Thoracic aorta (tissue), 2 donors: ENCODE measurements around the gene NKAIN2. TPM values are rescaled to one million over a fixed set of nuclear protein-coding genes. Genes with fewer than 3 reads are reported as not detected.

Source experiments
- ATAC-seq: fragments of 150-250 bp; one replicate; pipeline ENCODE4 v1.8.0; 2017; ENCODE audit warnings: low read depth; ENCODE audit not compliant: insufficient number of reproducible peaks, low FRiP score
- DNase-seq: peaks from one replicate; pipeline ENCODE4 v3.0.0-alpha.2; 2020; ENCODE audit warnings: low spot score
- H3K27ac ChIP-seq, 2 donors: fragments of 200-600 bp; sonication (generic); 1 replicate in 1 of 2; 2 replicates in 1 of 2; pipeline ENCODE4 v1.5.1; 2016; ENCODE audit warnings: mild to moderate bottlenecking in 2 of 2, moderate library complexity in 2 of 2
- H3K27me3 ChIP-seq: fragments of 200-600 bp; sonication (generic); replicated peaks from 2 replicates; pipeline ENCODE4 v1.6.0; 2016; ENCODE audit warnings: mild to moderate bottlenecking; ENCODE audit not compliant: insufficient read depth
- H3K36me3 ChIP-seq: fragments of 200-600 bp; sonication (generic); one replicate; pipeline ENCODE4 v1.5.1; 2016
- H3K4me1 ChIP-seq, 2 donors: fragments of 200-600 bp; sonication (generic); 1 replicate in 1 of 2; 2 replicates in 1 of 2; pipeline versions ENCODE4 v1.5.1 to v1.6.0; 2016; ENCODE audit warnings: low read depth in 2 of 2, mild to moderate bottlenecking in 1 of 2; ENCODE audit not compliant: control insufficient read depth in 1 of 2
- H3K4me3 ChIP-seq: fragments of 200-600 bp; sonication (generic); 2 replicates; pipeline ENCODE4 v1.5.1; 2016; ENCODE audit warnings: mild to moderate bottlenecking
- H3K9me3 ChIP-seq: fragments of 200-600 bp; sonication (generic); 2 replicates; pipeline ENCODE4 v1.5.1; 2016
- total RNA-seq, 2 donors: library from RNA; depleted of rRNA; stranded (reverse); fragments of >200 nt; gene quantifications; one replicate each; pipeline versions ENCODE4 v1.1.0 to v1.2.3, GENCODE V29; 2016
- TF ChIP-seq, protein P1 (sequence below): fragments of 200-600 bp; sonication (generic); IDR thresholded peaks from one replicate; pipeline ENCODE4 v1.5.1; 2019; ENCODE audit warnings: antibody characterized with exemption

NKAIN2 gene
- total RNA-seq, 2 donors from 2014 or later = 0.28 TPM; not detected in 1

DNA sequence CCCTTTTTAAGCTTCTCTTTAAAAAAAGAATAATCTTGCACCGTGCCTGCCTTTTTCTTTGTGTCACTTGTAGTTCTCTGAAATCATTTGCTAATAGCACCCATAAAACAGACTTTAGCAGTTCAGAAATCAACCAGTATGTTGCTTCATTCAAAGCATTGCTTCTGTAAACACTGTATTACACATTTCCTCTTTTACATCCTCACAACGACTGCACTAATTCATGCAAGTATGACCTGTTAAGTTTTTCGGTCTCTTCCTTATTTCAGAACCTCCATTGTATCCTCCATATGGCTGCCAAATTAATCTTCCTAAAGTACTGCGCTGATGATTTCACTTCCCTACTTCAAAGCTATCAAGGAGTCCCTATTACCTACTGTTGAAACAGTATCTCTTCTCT, 1015.7 kb downstream of the NKAIN2 start:
- Histone ChIP-seq H3K4me3 (no peak overlapping the region), H3K36me3 (no peaks in the 10 kb centered on the region), H3K27me3 (no peaks in the 10 kb centered on the region), H3K27ac (no peak overlapping the region), H3K4me1 (no peaks in the 10 kb centered on the region), H3K9me3 (no peaks in the 10 kb centered on the region)
- TF ChIP-seq, protein P1, sequence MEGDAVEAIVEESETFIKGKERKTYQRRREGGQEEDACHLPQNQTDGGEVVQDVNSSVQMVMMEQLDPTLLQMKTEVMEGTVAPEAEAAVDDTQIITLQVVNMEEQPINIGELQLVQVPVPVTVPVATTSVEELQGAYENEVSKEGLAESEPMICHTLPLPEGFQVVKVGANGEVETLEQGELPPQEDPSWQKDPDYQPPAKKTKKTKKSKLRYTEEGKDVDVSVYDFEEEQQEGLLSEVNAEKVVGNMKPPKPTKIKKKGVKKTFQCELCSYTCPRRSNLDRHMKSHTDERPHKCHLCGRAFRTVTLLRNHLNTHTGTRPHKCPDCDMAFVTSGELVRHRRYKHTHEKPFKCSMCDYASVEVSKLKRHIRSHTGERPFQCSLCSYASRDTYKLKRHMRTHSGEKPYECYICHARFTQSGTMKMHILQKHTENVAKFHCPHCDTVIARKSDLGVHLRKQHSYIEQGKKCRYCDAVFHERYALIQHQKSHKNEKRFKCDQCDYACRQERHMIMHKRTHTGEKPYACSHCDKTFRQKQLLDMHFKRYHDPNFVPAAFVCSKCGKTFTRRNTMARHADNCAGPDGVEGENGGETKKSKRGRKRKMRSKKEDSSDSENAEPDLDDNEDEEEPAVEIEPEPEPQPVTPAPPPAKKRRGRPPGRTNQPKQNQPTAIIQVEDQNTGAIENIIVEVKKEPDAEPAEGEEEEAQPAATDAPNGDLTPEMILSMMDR = no peak
- no peak for DNase-seq
- no peak for ATAC-seq

DNA sequence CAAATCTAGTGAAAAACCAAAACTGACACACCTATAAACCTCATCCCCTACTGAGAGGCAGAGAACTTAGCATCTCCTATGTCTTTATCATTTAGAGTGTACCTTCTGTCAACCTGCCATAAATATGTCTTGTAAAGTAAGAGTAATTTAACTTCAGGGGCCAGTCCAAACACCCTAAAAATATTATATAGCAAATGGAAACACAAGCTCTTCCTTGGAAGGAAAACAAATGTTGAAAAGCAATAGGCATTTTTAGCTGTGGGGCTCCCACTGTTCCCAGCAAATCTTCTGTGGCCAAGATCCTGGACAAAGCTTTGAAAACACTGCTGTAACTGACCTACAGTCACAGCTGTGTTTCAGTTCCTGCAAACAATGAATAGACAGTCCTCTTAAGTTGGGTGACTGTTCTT, 1018.5 kb downstream of the NKAIN2 start:
- H3K4me3 ChIP-seq = no peak overlapping the region
- TF ChIP-seq, protein P1 = no peak
- H3K27ac ChIP-seq = no peak overlapping the region
- H3K36me3 ChIP-seq = no peaks in the 10 kb centered on the region
- DNase-seq (no peak), ATAC-seq (no peak)
- no peaks in the 10 kb centered on the region for H3K4me1 ChIP-seq
- H3K27me3 ChIP-seq = no peaks in the 10 kb centered on the region
- H3K9me3 ChIP-seq = no peaks in the 10 kb centered on the region

DNA sequence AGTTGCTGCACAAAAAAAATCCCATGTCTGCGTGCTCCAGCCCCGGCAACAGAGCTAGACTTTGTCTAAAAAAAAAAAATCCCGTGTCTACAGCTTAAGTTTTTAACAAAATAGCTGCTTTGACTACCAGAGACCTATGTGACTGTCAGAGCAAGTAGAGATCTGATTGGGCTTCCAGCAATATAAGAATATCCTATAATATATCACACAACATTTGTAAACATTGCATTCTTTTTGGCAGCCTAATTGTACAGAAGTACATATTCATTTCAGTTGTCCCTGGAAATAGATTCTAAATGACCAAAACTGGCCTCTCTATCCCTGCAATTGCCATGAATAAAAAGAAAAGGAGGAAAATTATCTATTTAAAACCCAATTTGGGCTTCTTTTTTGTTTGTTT, 1019.1 kb downstream of the NKAIN2 start:
- H3K27me3 ChIP-seq = no peaks in the 10 kb centered on the region
- H3K4me3 ChIP-seq = no peak overlapping the region
- no peaks in the 10 kb centered on the region for H3K9me3 ChIP-seq
- no peaks in the 10 kb centered on the region for H3K4me1 ChIP-seq
- TF ChIP-seq, protein P1 = no peak
- DNase-seq (no peak), ATAC-seq (no peak)
- no peak overlapping the region for H3K27ac ChIP-seq
- no peaks in the 10 kb centered on the region for H3K36me3 ChIP-seq

DNA sequence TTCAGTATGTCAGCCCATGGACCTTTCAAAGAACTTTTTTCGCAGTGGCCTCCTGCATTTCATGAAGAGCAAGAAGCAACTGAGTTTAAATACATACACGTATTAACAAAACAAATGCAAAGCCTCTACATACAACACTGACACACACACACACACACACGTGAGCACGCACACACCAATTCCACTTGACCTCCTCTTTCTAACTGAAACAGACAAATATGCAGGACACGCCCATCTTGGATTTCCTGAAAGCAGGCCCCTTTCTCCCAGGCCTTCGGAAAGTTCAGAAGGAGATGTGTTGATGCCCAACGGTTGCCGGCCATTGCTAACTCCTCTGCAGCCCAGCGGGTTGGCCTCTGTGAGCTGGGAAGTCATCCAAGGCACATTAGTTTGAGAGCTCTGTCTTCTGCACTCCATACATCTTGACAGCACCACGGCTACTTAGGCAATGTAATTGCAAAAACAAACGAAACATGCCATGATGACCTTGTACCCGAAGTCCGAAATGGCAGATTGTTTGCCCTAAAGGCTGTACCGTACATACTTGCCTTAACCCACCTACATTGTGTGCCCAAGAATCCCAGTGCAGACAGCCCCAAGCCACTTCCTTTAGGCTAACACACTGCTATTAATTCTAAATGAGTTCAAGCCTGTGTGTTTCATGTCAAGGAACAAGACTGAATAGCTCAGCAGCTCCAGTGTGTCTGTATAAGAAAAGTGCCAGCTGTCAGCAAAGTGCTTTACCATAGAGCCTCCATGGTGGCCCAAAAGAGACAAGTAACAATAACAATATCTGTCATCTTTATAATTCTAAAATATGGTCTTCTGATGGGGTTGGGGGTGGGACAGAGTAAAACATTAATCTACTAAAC, 1019.8 kb downstream of the NKAIN2 start:
- Histone ChIP-seq H3K27me3 (no peaks in the 10 kb centered on the region), H3K4me1 (no peaks in the 10 kb centered on the region), H3K4me3 (no peak overlapping the region), H3K9me3 (no peaks in the 10 kb centered on the region), H3K27ac (no peak overlapping the region), H3K36me3 (no peaks in the 10 kb centered on the region)
- DNase-seq (no peak), ATAC-seq (no peak)
- TF ChIP-seq, protein P1 = no peak

DNA sequence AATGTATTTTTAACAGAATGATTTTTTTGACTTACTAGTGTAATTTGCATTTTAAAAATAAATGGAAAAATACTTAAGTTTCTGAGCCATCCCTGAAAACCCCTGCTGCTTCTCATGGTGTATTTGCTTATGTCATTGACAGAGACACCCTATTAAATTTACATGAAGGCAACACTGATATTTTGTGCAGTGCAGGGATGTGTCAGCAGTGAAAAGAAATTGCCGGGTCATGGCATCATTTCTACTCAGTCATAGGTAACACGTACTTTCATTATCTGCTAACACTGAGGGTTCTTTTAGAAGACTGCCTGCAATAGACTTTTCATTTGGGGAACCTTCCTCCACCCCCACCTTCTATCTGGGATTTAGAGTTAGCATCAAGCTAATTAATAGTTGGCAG, 1021.9 kb downstream of the NKAIN2 start:
- TF ChIP-seq, protein P1 = no peak
- no peaks in the 10 kb centered on the region for H3K27me3 ChIP-seq
- H3K36me3 ChIP-seq = no peaks in the 10 kb centered on the region
- H3K4me3 ChIP-seq = no peak overlapping the region
- DNase-seq (no peak), ATAC-seq (no peak)
- no peaks in the 10 kb centered on the region for H3K9me3 ChIP-seq
- no peak overlapping the region for H3K27ac ChIP-seq
- H3K4me1 ChIP-seq = no peaks in the 10 kb centered on the region
